ENCODE measurements around the gene TMEM53. TPM values are rescaled to one million over a fixed set of nuclear protein-coding genes. Genes with fewer than 3 reads are reported as not detected.

Gene TMEM53
- total RNA-seq, 1 experiment from 2014 or later, result 6.2 TPM

- Mint-ChIP-seq H3K9me3 (no peaks in the 10 kb centered on the region), H3K4me1 (peaks cover 21 to 23% of the 10 kb centered on the region in 2 experiments), H3K4me3 (peak overlapping the region; percentile 83 to 86), H3K36me3 (ENCODE audit: insufficient read depth in 1 of 3, low read depth in 3 of 3) (peaks cover 0 to 7% (median 2%) of the 10 kb centered on the region in 3 experiments; a peak in 4 of 7 replicates), H3K27ac (no peak overlapping the region), H3K27me3 (ENCODE audit: low read depth) (no peaks in the 10 kb centered on the region)
- H3K9me3 ChIP-seq (ENCODE audit: control insufficient read depth, low read depth, low read length), result no peaks in the 10 kb centered on the region
- DNase-seq, result no peak
- H3K79me1 ChIP-seq (ENCODE audit: insufficient read depth, low read depth, low read length, poor library complexity, severe bottlenecking), result no peaks in the 10 kb centered on the region
- H3K14ac ChIP-seq (ENCODE audit: insufficient read depth, low read length), result no peak overlapping the region
- H3K4ac ChIP-seq (ENCODE audit: low read depth, low read length), result no peak overlapping the region
- H3K27me3 ChIP-seq (ENCODE audit: insufficient read depth, low read length), result no peaks in the 10 kb centered on the region
- no peak overlapping the region for H3K56ac ChIP-seq (ENCODE audit: insufficient read length, low read depth, low read length)
- H3K23ac ChIP-seq (ENCODE audit: insufficient read length, low read depth, low read length), result no peak overlapping the region
- H2BK20ac ChIP-seq (ENCODE audit: low read depth, low read length, poor library complexity, severe bottlenecking), result no peak overlapping the region
- H2BK15ac ChIP-seq (ENCODE audit: low read depth, low read length), result no peak overlapping the region
- H3K27ac ChIP-seq (ENCODE audit: insufficient read length, low read depth, low read length), result no peak overlapping the region
- H2BK120ac ChIP-seq (ENCODE audit: low read depth, low read length, poor library complexity, severe bottlenecking), result no peak overlapping the region
- TF ChIP-seq, protein P1, sequence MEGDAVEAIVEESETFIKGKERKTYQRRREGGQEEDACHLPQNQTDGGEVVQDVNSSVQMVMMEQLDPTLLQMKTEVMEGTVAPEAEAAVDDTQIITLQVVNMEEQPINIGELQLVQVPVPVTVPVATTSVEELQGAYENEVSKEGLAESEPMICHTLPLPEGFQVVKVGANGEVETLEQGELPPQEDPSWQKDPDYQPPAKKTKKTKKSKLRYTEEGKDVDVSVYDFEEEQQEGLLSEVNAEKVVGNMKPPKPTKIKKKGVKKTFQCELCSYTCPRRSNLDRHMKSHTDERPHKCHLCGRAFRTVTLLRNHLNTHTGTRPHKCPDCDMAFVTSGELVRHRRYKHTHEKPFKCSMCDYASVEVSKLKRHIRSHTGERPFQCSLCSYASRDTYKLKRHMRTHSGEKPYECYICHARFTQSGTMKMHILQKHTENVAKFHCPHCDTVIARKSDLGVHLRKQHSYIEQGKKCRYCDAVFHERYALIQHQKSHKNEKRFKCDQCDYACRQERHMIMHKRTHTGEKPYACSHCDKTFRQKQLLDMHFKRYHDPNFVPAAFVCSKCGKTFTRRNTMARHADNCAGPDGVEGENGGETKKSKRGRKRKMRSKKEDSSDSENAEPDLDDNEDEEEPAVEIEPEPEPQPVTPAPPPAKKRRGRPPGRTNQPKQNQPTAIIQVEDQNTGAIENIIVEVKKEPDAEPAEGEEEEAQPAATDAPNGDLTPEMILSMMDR (conservative IDR thresholded peaks at IDR 0.05), result no peak
- H2AK5ac ChIP-seq (ENCODE audit: insufficient read length, low read length), result no peak overlapping the region
- H3K79me2 ChIP-seq (ENCODE audit: insufficient read depth, low read length), result no peaks in the 10 kb centered on the region
- no peak overlapping the region for H3K9ac ChIP-seq (ENCODE audit: extremely low read depth, insufficient read length, low read length)
- H3K23me2 ChIP-seq (ENCODE audit: insufficient read length, low read depth, low read length, poor library complexity, severe bottlenecking), result no peaks in the 10 kb centered on the region
- no peaks in the 10 kb centered on the region for H4K20me1 ChIP-seq (ENCODE audit: control insufficient read depth, insufficient read depth, insufficient read length)
- peaks cover 7% of the 10 kb centered on the region for H3K4me1 ChIP-seq (ENCODE audit: insufficient read depth, low read length)
- H3T11ph ChIP-seq (ENCODE audit: low read length), result no peak overlapping the region
- no peak overlapping the region for H2BK5ac ChIP-seq (ENCODE audit: insufficient read length, low read length)
- no peak overlapping the region for H4K8ac ChIP-seq (replicated peaks; ENCODE audit: insufficient read length, low read depth, low read length)
- no CpG with 5 or more reads among the region's 7 CpGs for WGBS (ENCODE audit: extremely low coverage, insufficient read length, low lambda C conversion rate)
- H4K91ac ChIP-seq (ENCODE audit: insufficient read length, low read depth, low read length), result no peak overlapping the region
- H3K18ac ChIP-seq (ENCODE audit: insufficient read length, low read depth, low read length), result no peak overlapping the region
- H2AFZ ChIP-seq (ENCODE audit: low read length), result no peak overlapping the region
- H4K5ac ChIP-seq (ENCODE audit: insufficient read length, low read depth, low read length), result no peak overlapping the region
- H3K4me2 ChIP-seq (ENCODE audit: insufficient read depth, insufficient read length, low read length), result peak overlapping the region; percentile 73
- no peak overlapping the region for H2BK12ac ChIP-seq (ENCODE audit: insufficient read length, low read depth, low read length)
Observed at GRCh38 chr1:44675186-44675585, 905 bp upstream of the TMEM53 start.
